Measurements from ENCODE around the gene MRPS17. TPM values are rescaled to one million over a fixed set of nuclear protein-coding genes. Genes with fewer than 3 reads are reported as not detected.
A peak's percentile ranks its signal among the peaks of the same experiment; 100 is the strongest.
"Not testable (repeated sequence)": the region's sequence is repeated elsewhere in the genome, so short reads cannot be mapped to it uniquely, and the experiment has no call there.

The MRPS17 gene
- total RNA-seq, 1 donor from 2014 or later: 17.2 TPM

- DNase-seq (ENCODE audit: low spot score in 2 of 2, unreplicated experiment in 2 of 2): no peak
- Mint-ChIP-seq H3K9me3 (peaks cover 12% of the 10 kb centered on the region), H3K27me3 (ENCODE audit: low read depth) (no peaks in the 10 kb centered on the region), H3K27ac (no peak overlapping the region), H3K4me3 (no peak overlapping the region), H3K4me1 (no peaks in the 10 kb centered on the region), H3K36me3 (peaks cover 59% of the 10 kb centered on the region)
- TF ChIP-seq CTCF (IDR thresholded peaks at IDR 0.05; ENCODE audit: unreplicated experiment): no peak
These were observed 20.1 kb upstream of the MRPS17 start for GRCh38 chr7:55931421-55932151.

GRCh38 chr7:55939514-55940123, 12.1 kb upstream of the MRPS17 start:
- no peak overlapping the region for H3K27ac Mint-ChIP-seq
- no peak overlapping the region for H3K4me3 Mint-ChIP-seq
- peaks cover 50% of the 10 kb centered on the region for H3K9me3 Mint-ChIP-seq
- TF ChIP-seq CTCF (IDR thresholded peaks at IDR 0.05; ENCODE audit: unreplicated experiment): no peak
- DNase-seq (ENCODE audit: low spot score in 2 of 2, unreplicated experiment in 2 of 2): no peak
- no peaks in the 10 kb centered on the region for H3K4me1 Mint-ChIP-seq
- H3K27me3 Mint-ChIP-seq (ENCODE audit: low read depth): no peaks in the 10 kb centered on the region
- peaks cover 64% of the 10 kb centered on the region for H3K36me3 Mint-ChIP-seq

- H3K27ac Mint-ChIP-seq: no peak overlapping the region
These were observed 5.1 kb upstream of the MRPS17 start for GRCh38 chr7:55946545-55946944.

DNA sequence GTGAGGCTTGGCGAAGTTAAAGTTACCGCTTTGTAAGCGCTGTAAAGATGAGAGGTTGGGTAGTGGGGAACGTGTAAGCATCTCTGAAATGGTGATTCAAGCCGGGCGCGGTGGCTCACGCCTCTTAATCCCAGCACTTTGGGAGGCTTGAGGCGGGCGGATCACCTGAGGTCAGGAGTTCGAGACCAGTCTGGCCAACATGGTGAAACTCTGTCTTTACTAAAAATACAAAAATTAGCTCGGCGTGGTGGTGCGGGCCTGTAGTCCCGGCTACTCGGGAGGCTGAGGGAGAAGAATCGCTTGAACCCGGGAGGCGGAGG, 635 bp downstream of the MRPS17 start:
- Mint-ChIP-seq H3K4me1 (peaks cover 11% of the 10 kb centered on the region), H3K27ac (peak overlapping the region; percentile 99), H3K4me3 (peak overlapping the region; percentile 99)
- DNase-seq (ENCODE audit: low spot score in 2 of 2, unreplicated experiment in 2 of 2); H3K36me3 Mint-ChIP-seq; H3K27me3 Mint-ChIP-seq (ENCODE audit: low read depth); H3K9me3 Mint-ChIP-seq: not testable (repeated sequence)

More at GRCh38 chr7:55946545-55946944, 5.1 kb upstream of the MRPS17 start:
- Mint-ChIP-seq H3K27me3 (ENCODE audit: low read depth) (no peaks in the 10 kb centered on the region), H3K4me3 (no peak overlapping the region), H3K36me3 (peaks cover 30% of the 10 kb centered on the region), H3K9me3 (peaks cover 29% of the 10 kb centered on the region), H3K4me1 (no peaks in the 10 kb centered on the region)
- TF ChIP-seq CTCF (IDR thresholded peaks at IDR 0.05; ENCODE audit: unreplicated experiment): no peak
- no peak for DNase-seq (ENCODE audit: low spot score in 2 of 2, unreplicated experiment in 2 of 2)

DNA sequence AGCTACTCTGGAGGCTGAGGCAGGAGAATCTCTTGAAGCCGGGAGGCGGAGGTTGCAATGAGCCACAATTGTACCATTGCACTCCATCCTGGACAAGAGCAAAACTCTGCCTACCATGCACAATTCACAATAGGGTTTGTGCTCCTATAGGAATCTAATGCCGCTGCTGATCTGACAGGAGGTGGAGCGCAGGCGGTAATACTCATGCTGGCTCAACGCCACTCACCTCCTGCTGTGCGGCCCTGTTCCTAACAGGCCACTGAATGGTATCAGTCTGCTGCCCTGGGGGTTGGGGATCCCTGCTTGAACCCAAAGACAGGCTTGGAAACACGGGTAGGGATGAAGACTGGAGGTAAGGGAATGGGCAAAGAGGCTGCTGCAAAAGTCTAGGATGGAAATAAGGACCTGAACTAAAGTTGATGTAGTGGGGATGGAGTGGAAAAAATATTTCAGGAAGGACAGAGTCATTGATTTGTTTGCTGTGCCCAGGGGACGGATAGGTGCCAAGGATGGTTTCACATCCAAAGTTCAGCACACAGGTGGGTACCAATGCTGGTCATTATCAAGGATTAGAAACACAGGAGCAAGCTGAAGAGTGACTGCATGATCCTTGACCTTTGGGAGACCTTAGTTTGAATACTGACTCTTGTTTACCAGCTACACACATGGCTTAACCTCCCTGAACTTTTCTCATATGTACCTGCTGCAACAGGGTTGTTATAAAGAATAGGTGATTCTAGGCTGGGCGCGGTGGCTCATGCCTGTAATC, 2.2 kb downstream of the MRPS17 start:
- peak overlapping the region; percentile 79 for H3K27ac Mint-ChIP-seq
- no peaks in the 10 kb centered on the region for H3K27me3 Mint-ChIP-seq (ENCODE audit: low read depth)
- peaks cover 7% of the 10 kb centered on the region for H3K36me3 Mint-ChIP-seq

More for the DNA sequence above, 2.2 kb downstream of the MRPS17 start:
- no peak for DNase-seq (ENCODE audit: low spot score in 2 of 2, unreplicated experiment in 2 of 2)
- Mint-ChIP-seq H3K4me3 (peak overlapping the region; percentile 99), H3K4me1 (peaks cover 11% of the 10 kb centered on the region), H3K9me3 (no peaks in the 10 kb centered on the region)
- TF ChIP-seq CTCF (IDR thresholded peaks at IDR 0.05; ENCODE audit: unreplicated experiment): no peak

Data from mesothelial cell of epicardium (in vitro differentiated cells).